ENCODE measurements around the gene SELENOP. TPM values are rescaled to one million over a fixed set of nuclear protein-coding genes. Genes with fewer than 3 reads are reported as not detected.
A peak's percentile ranks its signal among the peaks of the same experiment; 100 is the strongest.

SELENOP gene
- total and polyA plus RNA-seq, 2 of the 13 experiments (the other 11 are each of a cell fraction or from before 2014, with no cell fraction given), result 1,895 to 2,083 TPM

DNA sequence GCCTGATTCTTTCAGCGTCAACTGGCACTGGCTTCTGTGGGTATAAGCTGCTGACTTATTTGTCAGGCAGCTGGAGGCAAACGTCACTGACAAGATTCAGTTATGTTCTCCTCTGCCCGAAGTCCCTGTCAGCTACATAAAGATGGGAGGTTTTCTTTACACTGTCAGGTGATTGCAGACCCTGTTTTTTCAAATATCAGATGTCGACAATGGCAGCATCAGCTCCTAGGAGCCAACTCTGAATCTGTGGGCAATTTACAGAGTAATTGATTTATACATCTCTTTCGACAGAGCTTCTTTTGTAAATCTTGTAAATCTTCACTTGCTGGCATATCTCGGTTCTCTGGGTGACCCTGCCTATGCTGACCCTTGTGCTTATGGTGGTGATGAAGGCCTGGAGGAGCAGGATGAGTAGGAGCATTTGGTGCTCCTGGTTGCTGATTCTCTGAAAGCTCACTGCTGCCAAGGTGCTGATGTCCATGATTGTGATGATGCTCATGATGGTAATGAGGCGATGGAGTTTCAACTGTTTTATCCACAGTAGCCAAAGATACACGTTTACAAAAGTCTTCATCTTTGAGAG is 10.9 kb downstream of the SELENOP start (continued):
- TF ChIP-seq, protein P1, sequence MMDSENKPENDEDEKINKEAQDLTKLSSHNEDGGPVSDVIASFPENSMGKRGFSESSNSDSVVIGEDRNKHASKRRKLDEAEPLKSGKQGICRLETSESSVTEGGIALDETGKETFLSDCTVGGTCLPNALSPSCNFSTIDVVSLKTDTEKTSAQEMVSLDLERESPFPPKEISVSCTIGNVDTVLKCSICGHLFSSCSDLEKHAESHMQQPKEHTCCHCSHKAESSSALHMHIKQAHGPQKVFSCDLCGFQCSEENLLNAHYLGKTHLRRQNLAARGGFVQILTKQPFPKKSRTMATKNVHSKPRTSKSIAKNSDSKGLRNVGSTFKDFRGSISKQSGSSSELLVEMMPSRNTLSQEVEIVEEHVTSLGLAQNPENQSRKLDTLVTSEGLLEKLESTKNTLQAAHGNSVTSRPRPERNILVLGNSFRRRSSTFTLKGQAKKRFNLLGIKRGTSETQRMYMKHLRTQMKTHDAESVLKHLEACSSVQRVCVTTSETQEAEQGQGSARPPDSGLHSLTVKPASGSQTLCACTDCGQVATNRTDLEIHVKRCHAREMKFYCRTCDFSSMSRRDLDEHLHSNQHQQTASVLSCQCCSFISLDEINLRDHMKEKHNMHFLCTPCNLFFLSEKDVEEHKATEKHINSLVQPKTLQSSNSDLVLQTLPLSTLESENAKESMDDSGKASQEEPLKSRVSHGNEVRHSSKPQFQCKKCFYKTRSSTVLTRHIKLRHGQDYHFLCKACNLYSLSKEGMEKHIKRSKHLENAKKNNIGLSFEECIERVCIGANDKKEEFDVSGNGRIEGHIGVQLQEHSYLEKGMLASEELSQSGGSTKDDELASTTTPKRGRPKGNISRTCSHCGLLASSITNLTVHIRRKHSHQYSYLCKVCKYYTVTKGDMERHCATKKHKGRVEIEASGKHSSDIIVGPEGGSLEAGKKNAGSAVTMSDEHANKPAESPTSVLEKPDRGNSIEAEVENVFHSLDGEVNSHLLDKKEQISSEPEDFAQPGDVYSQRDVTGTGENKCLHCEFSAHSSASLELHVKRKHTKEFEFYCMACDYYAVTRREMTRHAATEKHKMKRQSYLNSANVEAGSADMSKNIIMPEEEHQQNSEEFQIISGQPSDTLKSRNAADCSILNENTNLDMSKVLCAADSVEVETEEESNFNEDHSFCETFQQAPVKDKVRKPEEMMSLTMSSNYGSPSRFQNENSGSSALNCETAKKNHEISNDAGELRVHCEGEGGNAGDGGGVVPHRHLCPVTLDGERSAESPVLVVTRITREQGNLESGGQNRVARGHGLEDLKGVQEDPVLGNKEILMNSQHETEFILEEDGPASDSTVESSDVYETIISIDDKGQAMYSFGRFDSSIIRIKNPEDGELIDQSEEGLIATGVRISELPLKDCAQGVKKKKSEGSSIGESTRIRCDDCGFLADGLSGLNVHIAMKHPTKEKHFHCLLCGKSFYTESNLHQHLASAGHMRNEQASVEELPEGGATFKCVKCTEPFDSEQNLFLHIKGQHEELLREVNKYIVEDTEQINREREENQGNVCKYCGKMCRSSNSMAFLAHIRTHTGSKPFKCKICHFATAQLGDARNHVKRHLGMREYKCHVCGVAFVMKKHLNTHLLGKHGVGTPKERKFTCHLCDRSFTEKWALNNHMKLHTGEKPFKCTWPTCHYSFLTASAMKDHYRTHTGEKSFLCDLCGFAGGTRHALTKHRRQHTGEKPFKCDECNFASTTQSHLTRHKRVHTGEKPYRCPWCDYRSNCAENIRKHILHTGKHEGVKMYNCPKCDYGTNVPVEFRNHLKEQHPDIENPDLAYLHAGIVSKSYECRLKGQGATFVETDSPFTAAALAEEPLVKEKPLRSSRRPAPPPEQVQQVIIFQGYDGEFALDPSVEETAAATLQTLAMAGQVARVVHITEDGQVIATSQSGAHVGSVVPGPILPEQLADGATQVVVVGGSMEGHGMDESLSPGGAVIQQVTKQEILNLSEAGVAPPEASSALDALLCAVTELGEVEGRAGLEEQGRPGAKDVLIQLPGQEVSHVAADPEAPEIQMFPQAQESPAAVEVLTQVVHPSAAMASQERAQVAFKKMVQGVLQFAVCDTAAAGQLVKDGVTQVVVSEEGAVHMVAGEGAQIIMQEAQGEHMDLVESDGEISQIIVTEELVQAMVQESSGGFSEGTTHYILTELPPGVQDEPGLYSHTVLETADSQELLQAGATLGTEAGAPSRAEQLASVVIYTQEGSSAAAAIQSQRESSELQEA (CRISPR knock-in tag; IDR thresholded peaks at IDR 0.05; ENCODE audit: not compliant biosample characterization), result no peak
- peak; percentile 29; the same call in 1 of the 2 replicates for TF ChIP-seq ZNF672 (CRISPR knock-in tag; IDR thresholded peaks at IDR 0.05)
- TF ChIP-seq ZNF879 (CRISPR knock-in tag; IDR thresholded peaks at IDR 0.05), result no peak
- no peak for TF ChIP-seq HNF4A (CRISPR knock-in tag; IDR thresholded peaks at IDR 0.05)
- TF ChIP-seq ZNF34 (CRISPR knock-in tag; IDR thresholded peaks at IDR 0.05; ENCODE audit: borderline replicate concordance), result no peak
- TF ChIP-seq, protein P2, sequence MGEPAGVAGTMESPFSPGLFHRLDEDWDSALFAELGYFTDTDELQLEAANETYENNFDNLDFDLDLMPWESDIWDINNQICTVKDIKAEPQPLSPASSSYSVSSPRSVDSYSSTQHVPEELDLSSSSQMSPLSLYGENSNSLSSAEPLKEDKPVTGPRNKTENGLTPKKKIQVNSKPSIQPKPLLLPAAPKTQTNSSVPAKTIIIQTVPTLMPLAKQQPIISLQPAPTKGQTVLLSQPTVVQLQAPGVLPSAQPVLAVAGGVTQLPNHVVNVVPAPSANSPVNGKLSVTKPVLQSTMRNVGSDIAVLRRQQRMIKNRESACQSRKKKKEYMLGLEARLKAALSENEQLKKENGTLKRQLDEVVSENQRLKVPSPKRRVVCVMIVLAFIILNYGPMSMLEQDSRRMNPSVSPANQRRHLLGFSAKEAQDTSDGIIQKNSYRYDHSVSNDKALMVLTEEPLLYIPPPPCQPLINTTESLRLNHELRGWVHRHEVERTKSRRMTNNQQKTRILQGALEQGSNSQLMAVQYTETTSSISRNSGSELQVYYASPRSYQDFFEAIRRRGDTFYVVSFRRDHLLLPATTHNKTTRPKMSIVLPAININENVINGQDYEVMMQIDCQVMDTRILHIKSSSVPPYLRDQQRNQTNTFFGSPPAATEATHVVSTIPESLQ (CRISPR knock-in tag; conservative IDR thresholded peaks at IDR 0.05), result 0 out of 2 replicates have a peak, but pooled peaks have one; percentile 32
- no peak for TF ChIP-seq ZNF44 (CRISPR knock-in tag; IDR thresholded peaks at IDR 0.05)
- no peak for TF ChIP-seq ZNF598 (CRISPR knock-in tag; IDR thresholded peaks at IDR 0.05; ENCODE audit: borderline replicate concordance)
- no peak for TF ChIP-seq ZSCAN21 (CRISPR knock-in tag; IDR thresholded peaks at IDR 0.05; ENCODE audit: borderline replicate concordance)
- no peak for TF ChIP-seq KDM5B (CRISPR knock-in tag; IDR thresholded peaks at IDR 0.05; ENCODE audit: borderline replicate concordance)
- TF ChIP-seq GZF1 (CRISPR knock-in tag; IDR thresholded peaks at IDR 0.05), result no peak
- no peak for TF ChIP-seq TSC22D2 (CRISPR knock-in tag; IDR thresholded peaks at IDR 0.05; ENCODE audit: borderline replicate concordance)
- no peak for TF ChIP-seq ELF1 (CRISPR knock-in tag; IDR thresholded peaks at IDR 0.05)
- no peak for TF ChIP-seq PAX8 (CRISPR knock-in tag; IDR thresholded peaks at IDR 0.05; ENCODE audit: borderline replicate concordance)
- TF ChIP-seq HNF4G (IDR thresholded peaks at IDR 0.05; ENCODE audit: borderline replicate concordance, low read depth, low read length), result no peak
- no peak for TF ChIP-seq HNF4G (CRISPR knock-in tag; IDR thresholded peaks at IDR 0.05; ENCODE audit: borderline replicate concordance, low read depth)
- peak; percentile 79; the same call in 1 of the 2 replicates for TF ChIP-seq ZNF841 (CRISPR knock-in tag; IDR thresholded peaks at IDR 0.05; ENCODE audit: borderline replicate concordance)
